Keratinocyte (primary cell): ENCODE results near the gene LSM3.

ENCODE experiments used
- CTCF ChIP-seq, 3 experiments: IDR thresholded peaks in 1 of 3; conservative IDR thresholded peaks in 1 of 3; optimal IDR thresholded peaks in 1 of 3; 2 replicates in 2 of 3; 3 replicates in 1 of 3; pipeline versions ENCODE3 to v1.5.1; 2011; ENCODE audit warnings: low read length in 3 of 3, mild to moderate bottlenecking in 3 of 3, moderate library complexity in 2 of 3, control low read depth in 1 of 3, inconsistent platforms in 1 of 3; ENCODE audit not compliant: insufficient read depth in 2 of 3; ENCODE audit errors: extremely low read depth in 1 of 3
- EZH2 ChIP-seq: IDR thresholded peaks from one replicate; pipeline ENCODE4 v1.6.1; 2012; ENCODE audit warnings: inconsistent platforms, mild to moderate bottlenecking, low read length, moderate library complexity

GRCh38 chr3:14133188-14133800 lies 45.3 kb upstream of the LSM3 start:
- TF ChIP-seq CTCF (optimal IDR thresholded peaks at IDR 0.05 in 1 of 3, IDR thresholded peaks at IDR 0.05 in 1 of 3, conservative IDR thresholded peaks at IDR 0.05 in 1 of 3; ENCODE audit: extremely low read depth in 1 of 3, insufficient read depth in 2 of 3, low read length in 3 of 3) = no peak
- no peak for TF ChIP-seq EZH2
